CD4-positive, alpha-beta memory T cell (primary cell): ENCODE measurements around the gene TNFRSF25. TPM values are rescaled to one million over a fixed set of nuclear protein-coding genes. Genes with fewer than 3 reads are reported as not detected.
"Not testable (repeated sequence)": the region's sequence is repeated elsewhere in the genome, so short reads cannot be mapped to it uniquely, and the experiment has no call there.

ENCODE experiments used
- CTCF ChIA-PET: fragments of 350-600 bp; sonication (Branson Sonifier 250); formaldehyde crosslinking; loops from one replicate; lab custom pipeline; 2021; ENCODE audit warnings: inconsistent platforms; ENCODE audit not compliant: partially characterized antibody; lab: Charles Lee
- POLR2A ChIA-PET: fragments of 350-600 bp; sonication (Branson Sonifier 250); formaldehyde crosslinking; loops from one replicate; lab custom pipeline; 2021; ENCODE audit not compliant: partially characterized antibody; lab: Charles Lee
- DNase-seq, 5 donors: peaks; one replicate each; pipeline versions ENCODE4 v3.0.0 to v3.0.0-alpha.2; 2020 to 2022; ENCODE audit warnings: mixed read lengths in 1 of 5
- H3K27ac ChIP-seq: one replicate; pipeline ENCODE4 v1.7.0; 2013; ENCODE audit warnings: low read depth, low read length
- H3K27me3 ChIP-seq: 2 replicates; pipeline ENCODE4 v1.7.0; 2013; ENCODE audit warnings: mild to moderate bottlenecking, low read length, moderate library complexity; ENCODE audit not compliant: insufficient read depth
- H3K36me3 ChIP-seq: 2 replicates; pipeline ENCODE4 v1.7.0; 2013; ENCODE audit warnings: mild to moderate bottlenecking, low read length, moderate library complexity; ENCODE audit not compliant: insufficient read depth
- H3K4me1 ChIP-seq: 2 replicates; pipeline ENCODE4 v1.7.0; 2013; ENCODE audit warnings: mild to moderate bottlenecking, low read length, moderate library complexity; ENCODE audit not compliant: insufficient read depth
- H3K4me3 ChIP-seq, 2 donors: one replicate each; pipeline ENCODE4 v1.7.0; 2013; ENCODE audit warnings: low read length in 2 of 2, mild to moderate bottlenecking in 1 of 2
- H3K9me3 ChIP-seq, 2 donors: one replicate each; pipeline ENCODE4 v1.7.0; 2013; ENCODE audit warnings: low read length in 2 of 2, control low read depth in 1 of 2; ENCODE audit not compliant: control insufficient read depth in 1 of 2
- H3K27ac Mint-ChIP-seq, 7 donors: one replicate each; pipeline ENCODE4 v1.8.0; 2020 to 2021; ENCODE audit warnings: mixed read lengths in 7 of 7, mild to moderate bottlenecking in 6 of 7, inconsistent platforms in 3 of 7, moderate library complexity in 3 of 7
- H3K27me3 Mint-ChIP-seq, 2 donors: one replicate each; pipeline ENCODE4 v1.8.0; 2020 to 2021; ENCODE audit warnings: mixed read lengths in 2 of 2
- H3K36me3 Mint-ChIP-seq, 2 donors: one replicate each; pipeline ENCODE4 v1.8.0; 2020 to 2021; ENCODE audit warnings: mixed read lengths in 2 of 2, inconsistent platforms in 1 of 2, mild to moderate bottlenecking in 1 of 2
- H3K4me1 Mint-ChIP-seq, 4 donors: one replicate each; pipeline ENCODE4 v1.8.0; 2020 to 2021; ENCODE audit warnings: mixed read lengths in 4 of 4, mild to moderate bottlenecking in 1 of 4
- H3K4me3 Mint-ChIP-seq, 8 donors: one replicate each; pipeline ENCODE4 v1.8.0; 2020 to 2021; ENCODE audit warnings: mixed read lengths in 8 of 8, mild to moderate bottlenecking in 7 of 8, moderate library complexity in 6 of 8, inconsistent platforms in 3 of 8
- H3K9me3 Mint-ChIP-seq, 8 donors: one replicate each; pipeline ENCODE4 v1.8.0; 2020 to 2021; ENCODE audit warnings: mixed read lengths in 8 of 8, mild to moderate bottlenecking in 5 of 8, inconsistent platforms in 3 of 8, moderate library complexity in 1 of 8
- intact Hi-C: fragments of 100-400 bp; cut with micrococcal nuclease; formaldehyde crosslinking; loops from one replicate; pipeline ENCODE4 v1.15.1; 2023
- polyA plus RNA-seq, 2 donors: library from polyadenylated mRNA; unstranded; fragments of 300-500 nt; fragmentation: Illumina TruSeq; gene quantifications; one replicate each; pipeline ENCODE4 v1.2.3, GENCODE V29; 2021
- total RNA-seq, 2 experiments: library from RNA; stranded (reverse); gene quantifications; one replicate each; pipeline ENCODE4 v1.2.3, GENCODE V29; 2021

Gene TNFRSF25
- total and polyA plus RNA-seq, 4 experiments from 2014 or later, result 28.9 to 415 (median 227) TPM

DNA sequence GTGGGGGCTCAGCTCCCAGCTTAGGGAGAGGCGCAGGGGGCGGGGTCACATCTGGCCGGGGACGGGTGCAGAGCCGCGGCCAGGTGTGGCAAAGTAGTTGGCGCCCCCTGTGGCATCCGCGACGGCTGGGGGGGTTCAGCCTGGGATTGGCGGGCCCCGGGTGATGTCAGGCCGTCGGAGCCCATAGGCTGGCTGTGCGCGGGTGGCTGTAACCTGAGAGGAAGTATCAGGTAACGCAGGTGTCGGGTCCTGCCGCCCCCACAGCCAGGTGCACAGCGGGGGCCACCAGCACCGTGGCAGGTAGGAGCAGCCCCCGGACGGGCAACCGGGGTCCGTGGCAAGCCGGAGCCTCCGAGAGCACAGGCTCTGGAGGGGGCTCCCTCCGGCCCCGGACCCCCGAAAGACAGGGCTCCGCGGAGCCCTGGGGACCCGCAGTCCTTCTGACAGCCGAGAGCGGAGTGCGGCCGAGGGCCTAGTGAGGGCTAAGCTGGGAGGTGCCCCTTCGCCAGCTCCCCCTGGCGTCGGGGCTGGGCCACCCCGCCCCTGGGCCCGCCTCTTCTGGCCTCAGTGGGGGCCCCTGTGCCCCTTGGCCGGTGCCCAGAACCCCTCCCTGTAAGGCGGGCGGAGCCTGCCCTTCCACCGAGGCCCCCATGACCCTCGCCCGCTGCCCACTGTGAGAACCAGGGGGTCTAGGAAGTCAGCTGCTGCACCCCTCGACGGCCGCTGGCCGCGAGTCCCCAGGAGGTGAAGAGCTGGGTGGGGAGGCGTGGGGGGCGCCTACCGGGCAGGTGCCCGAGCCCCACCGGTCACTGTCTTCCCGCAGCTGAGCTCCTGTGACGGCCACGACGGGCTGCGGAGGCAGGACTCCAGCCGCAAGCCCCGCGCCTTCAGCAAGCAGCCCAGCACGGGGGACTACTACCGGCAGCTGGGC, 17.9 kb downstream of the TNFRSF25 start:
- peaks cover 32% of the 10 kb centered on the region for H3K4me1 ChIP-seq
- H3K27me3 ChIP-seq, result peaks cover 11% of the 10 kb centered on the region
- POLR2A ChIA-PET, result interaction anchor here (0.8 to 18.5 kb wide), 4 partner anchors 12 to 43 kb away, joined by 3 to 390 read pairs (median 6); partner anchors contain the start of genes PLEKHG5 and TNFRSF25
- H3K27me3 Mint-ChIP-seq, result peaks cover 20 to 27% of the 10 kb centered on the region in 2 donors
- H3K4me3 Mint-ChIP-seq, result peak overlapping the region; percentile 58 to 77 (median 68)
- no peaks in the 10 kb centered on the region for H3K36me3 Mint-ChIP-seq
- peaks cover 0 to 1% (median 0%) of the 10 kb centered on the region in 8 donors for H3K9me3 Mint-ChIP-seq
- H3K4me3 ChIP-seq, result peak overlapping the region in 1 of 2 donors; percentile 32
- CTCF ChIA-PET, result interaction anchor here (0.9 to 5.7 kb wide), 9 partner anchors 9 to 38 kb away, joined by 3 to 53 read pairs (median 9); partner anchors contain the start of gene TNFRSF25
- H3K4me1 Mint-ChIP-seq, result peaks cover 13 to 32% (median 21%) of the 10 kb centered on the region in 4 donors
- H3K27ac ChIP-seq, result no peak overlapping the region
- intact Hi-C loops, result loop anchor here (1.0 kb wide), 1 partner anchor 27 kb away; no protein-coding TSS in a partner anchor
- no peaks in the 10 kb centered on the region for H3K36me3 ChIP-seq
- DNase-seq, result peak in 4 of 5 donors; percentile 61 to 80 (median 62)
- peak overlapping the region in 4 of 7 donors; percentile 2 to 66 (median 32) for H3K27ac Mint-ChIP-seq
- H3K9me3 ChIP-seq, result no peaks in the 10 kb centered on the region

DNA sequence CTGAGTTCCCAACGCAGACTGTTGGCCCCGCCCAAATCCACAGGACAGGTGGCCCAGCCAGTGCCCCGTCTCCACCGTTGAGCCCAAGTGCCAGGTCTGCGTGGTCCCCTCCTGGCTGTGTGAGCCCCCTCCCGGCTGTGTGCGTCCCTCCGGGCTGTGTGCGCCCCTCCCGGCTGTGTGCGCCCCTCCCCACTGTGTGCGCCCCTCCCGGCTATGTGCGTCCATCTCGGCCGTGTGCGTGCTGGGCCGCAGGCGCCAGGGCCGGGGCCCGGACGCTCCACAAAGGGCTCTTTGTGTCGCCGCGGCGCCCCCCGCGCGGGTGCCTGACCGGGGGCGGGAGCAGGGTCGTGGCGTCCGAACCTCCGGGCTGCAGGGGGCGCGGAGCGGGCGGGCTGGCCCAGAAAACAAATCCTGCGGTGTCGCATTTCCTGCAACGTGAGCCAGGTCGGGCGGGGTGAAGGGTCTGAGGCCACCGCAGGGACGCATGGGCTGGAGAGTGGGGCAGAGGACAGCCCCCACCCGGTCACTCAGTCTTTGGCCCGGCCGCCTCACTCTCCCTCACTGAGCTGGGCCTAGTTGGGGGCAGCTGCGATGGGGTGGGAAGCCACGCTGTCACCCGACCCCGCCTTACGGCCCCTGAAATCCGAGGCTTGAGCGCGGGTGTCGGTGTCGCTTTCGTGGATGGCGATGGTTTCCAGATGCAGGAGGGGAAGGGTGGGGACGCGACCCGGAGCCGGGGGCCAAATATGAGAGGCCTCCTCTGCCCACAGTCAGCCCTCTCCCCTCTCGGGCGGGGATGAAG, 18.8 kb downstream of the TNFRSF25 start:
- peaks cover 13 to 31% (median 20%) of the 10 kb centered on the region in 4 donors for H3K4me1 Mint-ChIP-seq
- POLR2A ChIA-PET, result interaction anchor here (1.2 to 18.5 kb wide), 3 partner anchors 13 to 44 kb away, joined by 3 to 390 read pairs (median 8); partner anchors contain the start of genes PLEKHG5 and TNFRSF25

DNA sequence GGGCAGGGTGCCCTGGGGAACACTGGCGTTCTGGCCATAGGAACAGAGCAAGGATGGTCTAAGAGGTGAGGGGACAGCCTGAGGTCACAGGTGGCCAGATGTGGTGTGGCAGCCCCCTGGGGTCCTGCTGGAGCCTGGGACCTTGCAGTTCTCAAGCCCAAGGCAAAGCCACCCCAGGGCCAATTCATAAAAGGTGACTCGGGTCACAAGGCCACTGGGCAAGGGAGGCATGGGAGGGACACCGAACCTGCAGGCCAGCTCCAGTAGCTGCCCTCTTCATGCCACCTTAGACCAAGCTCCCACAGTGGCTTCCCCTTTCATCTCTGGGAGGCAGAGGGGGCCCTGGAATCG, 19.3 kb downstream of the TNFRSF25 start:
- ChIA-PET CTCF (interaction anchor here (1.2 to 2.6 kb wide), 4 partner anchors 13 to 40 kb away, joined by 3 to 9 read pairs (median 8); partner anchors contain the start of gene TNFRSF25), POLR2A (interaction anchor here (2.0 to 18.5 kb wide), 2 partner anchors 13 to 44 kb away, joined by 8 to 390 read pairs; partner anchors contain the start of genes PLEKHG5 and TNFRSF25)
- Histone ChIP-seq H3K36me3 (no peaks in the 10 kb centered on the region), H3K9me3 (no peaks in the 10 kb centered on the region), H3K4me3 (no peak overlapping the region), H3K4me1 (peaks cover 32% of the 10 kb centered on the region), H3K27me3 (peaks cover 11% of the 10 kb centered on the region), H3K27ac (no peak overlapping the region)
- H3K27ac Mint-ChIP-seq, result no peak overlapping the region
- DNase-seq, result no peak
- intact Hi-C loops, result loop anchor here (1.0 kb wide), 1 partner anchor 29 kb away; no protein-coding TSS in a partner anchor
- peaks cover 13 to 31% (median 20%) of the 10 kb centered on the region in 4 donors for H3K4me1 Mint-ChIP-seq
- peaks cover 20 to 25% of the 10 kb centered on the region in 2 donors for H3K27me3 Mint-ChIP-seq
- peaks cover 0 to 1% (median 0%) of the 10 kb centered on the region in 8 donors for H3K9me3 Mint-ChIP-seq
- peak overlapping the region in 6 of 8 donors; percentile 41 to 69 (median 58) for H3K4me3 Mint-ChIP-seq
- no peaks in the 10 kb centered on the region for H3K36me3 Mint-ChIP-seq

More for the DNA sequence above, 18.8 kb downstream of the TNFRSF25 start:
- Histone ChIP-seq H3K27ac (no peak overlapping the region), H3K9me3 (no peaks in the 10 kb centered on the region), H3K4me1 (peaks cover 32% of the 10 kb centered on the region), H3K4me3 (peak overlapping the region in 1 of 2 donors; percentile 32), H3K27me3 (peaks cover 11% of the 10 kb centered on the region), H3K36me3 (no peaks in the 10 kb centered on the region)
- intact Hi-C loops, result loop anchor here (1.0 kb wide), 1 partner anchor 28 kb away; no protein-coding TSS in a partner anchor
- CTCF ChIA-PET, result interaction anchor here (0.9 to 5.7 kb wide), 7 partner anchors 10 to 39 kb away, joined by 3 to 53 read pairs (median 9); partner anchors contain the start of gene TNFRSF25
- Mint-ChIP-seq H3K27me3 (peaks cover 20 to 25% of the 10 kb centered on the region in 2 donors), H3K9me3 (peaks cover 0 to 1% (median 0%) of the 10 kb centered on the region in 8 donors), H3K36me3 (no peaks in the 10 kb centered on the region), H3K4me3 (peak overlapping the region; percentile 58 to 77 (median 68)), H3K27ac (peak overlapping the region in 3 of 7 donors; percentile 2 to 66 (median 50))
- peak in 1 of 5 donors; percentile 26 for DNase-seq

DNA sequence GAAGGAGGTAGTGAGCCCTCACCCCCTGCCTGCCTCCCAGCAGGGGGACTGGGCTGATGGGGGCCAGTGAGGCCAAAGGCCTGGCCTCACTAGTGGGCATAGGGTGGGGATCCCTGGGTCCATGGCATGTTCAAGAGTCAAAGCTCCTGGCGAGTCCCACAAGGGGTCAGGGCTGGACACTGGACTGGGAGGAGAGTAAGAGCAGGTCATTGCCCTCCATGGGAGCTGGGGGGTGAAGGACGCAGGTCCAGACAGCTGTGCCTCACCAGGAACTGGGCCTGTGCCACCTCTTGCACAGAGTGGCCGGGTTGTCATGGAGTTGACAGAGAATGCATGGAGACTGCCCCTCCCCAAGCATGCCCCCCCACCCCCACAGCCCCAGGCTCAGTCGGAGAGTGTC, 20.0 kb downstream of the TNFRSF25 start:
- H3K4me3 ChIP-seq, H3K27ac ChIP-seq, DNase-seq, H3K36me3 ChIP-seq, H3K9me3 ChIP-seq, H3K9me3 Mint-ChIP-seq, intact Hi-C loops, H3K27ac Mint-ChIP-seq, H3K36me3 Mint-ChIP-seq: not testable (repeated sequence)
- Mint-ChIP-seq H3K4me3 (peak overlapping the region in 3 of 8 donors; percentile 39 to 68 (median 46)), H3K4me1 (peaks cover 13 to 31% (median 20%) of the 10 kb centered on the region in 4 donors), H3K27me3 (peaks cover 23 to 25% of the 10 kb centered on the region in 2 donors)
- CTCF ChIA-PET, result interaction anchor here (0.8 to 2.0 kb wide), 6 partner anchors 8 to 30 kb away, joined by 3 to 9 read pairs (median 4); partner anchors contain the start of gene TNFRSF25
- POLR2A ChIA-PET, result interaction anchor here (18.5 kb wide), 1 partner anchor 14 kb away, joined by 390 read pairs; the partner anchor contains the start of gene TNFRSF25
- H3K4me1 ChIP-seq, result peaks cover 34% of the 10 kb centered on the region
- H3K27me3 ChIP-seq, result peaks cover 11% of the 10 kb centered on the region

DNA sequence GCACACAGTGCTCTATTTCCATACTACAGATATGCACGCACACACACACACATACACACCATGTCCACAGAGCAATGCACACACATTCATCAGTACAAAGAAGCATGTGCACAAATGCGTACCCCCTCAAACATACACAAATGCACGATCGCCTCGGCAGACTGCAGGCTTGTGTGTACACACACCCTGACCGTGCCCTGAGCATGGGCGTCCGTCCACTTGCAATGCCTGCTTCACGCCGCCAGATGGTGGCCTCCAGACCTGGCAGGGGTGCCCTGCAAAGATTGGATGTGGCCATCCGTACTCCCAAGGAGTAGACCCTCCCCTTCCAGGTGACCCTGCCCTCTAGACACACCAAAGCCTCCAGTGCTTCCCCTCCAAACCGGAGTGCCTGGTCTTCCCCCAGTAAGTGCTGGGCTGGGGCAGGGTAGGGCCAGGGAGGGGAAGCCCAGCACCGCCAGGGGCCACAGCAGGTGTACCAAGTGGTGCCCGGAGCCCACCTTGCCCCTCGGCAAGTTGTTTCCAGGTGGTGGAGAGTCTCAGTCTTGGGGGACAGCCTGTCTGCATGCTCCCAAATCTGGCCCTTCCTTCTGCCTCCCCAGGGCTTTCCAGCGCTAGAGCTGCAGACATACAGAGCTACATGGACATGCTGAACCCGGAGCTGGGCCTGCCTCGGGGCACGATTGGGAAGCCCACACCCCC, 20.8 kb downstream of the TNFRSF25 start:
- Mint-ChIP-seq H3K27me3 (peaks cover 18 to 19% of the 10 kb centered on the region in 2 donors), H3K4me1 (peaks cover 13 to 24% (median 19%) of the 10 kb centered on the region in 4 donors), H3K27ac (peak overlapping the region in 2 of 7 donors; percentile 7 to 22), H3K4me3 (peak overlapping the region in 1 of 8 donors; percentile 11), H3K9me3 (peaks cover 0 to 1% (median 0%) of the 10 kb centered on the region in 8 donors), H3K36me3 (no peaks in the 10 kb centered on the region)
- H3K9me3 ChIP-seq, result no peaks in the 10 kb centered on the region
- intact Hi-C loops, result no loop called here
- no peak overlapping the region for H3K27ac ChIP-seq
- POLR2A ChIA-PET, result interaction anchor here (18.5 kb wide), 1 partner anchor 15 kb away, joined by 390 read pairs; the partner anchor contains the start of gene TNFRSF25
- H3K4me3 ChIP-seq, result no peak overlapping the region
- H3K4me1 ChIP-seq, result peaks cover 36% of the 10 kb centered on the region
- H3K27me3 ChIP-seq, result peaks cover 11% of the 10 kb centered on the region
- no peaks in the 10 kb centered on the region for H3K36me3 ChIP-seq
- DNase-seq, result peak in 1 of 5 donors; percentile 47
- CTCF ChIA-PET, result interaction anchor here (0.8 to 2.0 kb wide), 7 partner anchors 9 to 30 kb away, joined by 3 to 9 read pairs (median 4); partner anchors contain the start of gene TNFRSF25
